ENCODE measurements around the gene DDR2. TPM values are rescaled to one million over a fixed set of nuclear protein-coding genes. Genes with fewer than 3 reads are reported as not detected.
A peak's percentile ranks its signal among the peaks of the same experiment; 100 is the strongest.
"Not testable (repeated sequence)": the region's sequence is repeated elsewhere in the genome, so short reads cannot be mapped to it uniquely, and the experiment has no call there.

The DDR2 gene
- total RNA-seq, 4 donors from 2014 or later = 15.1 to 36.9 (median 20.0) TPM

DNA sequence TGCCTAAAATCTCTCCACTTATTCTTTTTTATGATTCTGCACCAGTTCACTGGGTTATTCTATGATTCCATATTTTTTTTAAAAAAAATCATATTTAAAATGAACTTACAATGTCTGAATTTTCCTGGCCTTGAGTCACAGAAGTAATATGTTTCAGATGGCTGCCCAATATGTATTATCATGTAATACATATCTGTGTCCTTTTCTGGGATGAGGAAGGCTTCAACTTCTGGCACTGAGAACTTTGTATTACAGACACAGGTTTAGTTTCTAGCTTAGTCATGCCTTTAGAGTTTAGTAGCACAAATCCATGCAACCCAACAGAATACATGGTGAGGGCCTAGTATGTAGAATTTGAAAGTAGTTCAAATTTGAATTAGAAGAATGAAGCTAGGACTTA, 150.4 kb downstream of the DDR2 start:
- TF ChIP-seq POLR2A (IDR thresholded peaks at IDR 0.05) = no peak
- TF ChIP-seq, protein P1, sequence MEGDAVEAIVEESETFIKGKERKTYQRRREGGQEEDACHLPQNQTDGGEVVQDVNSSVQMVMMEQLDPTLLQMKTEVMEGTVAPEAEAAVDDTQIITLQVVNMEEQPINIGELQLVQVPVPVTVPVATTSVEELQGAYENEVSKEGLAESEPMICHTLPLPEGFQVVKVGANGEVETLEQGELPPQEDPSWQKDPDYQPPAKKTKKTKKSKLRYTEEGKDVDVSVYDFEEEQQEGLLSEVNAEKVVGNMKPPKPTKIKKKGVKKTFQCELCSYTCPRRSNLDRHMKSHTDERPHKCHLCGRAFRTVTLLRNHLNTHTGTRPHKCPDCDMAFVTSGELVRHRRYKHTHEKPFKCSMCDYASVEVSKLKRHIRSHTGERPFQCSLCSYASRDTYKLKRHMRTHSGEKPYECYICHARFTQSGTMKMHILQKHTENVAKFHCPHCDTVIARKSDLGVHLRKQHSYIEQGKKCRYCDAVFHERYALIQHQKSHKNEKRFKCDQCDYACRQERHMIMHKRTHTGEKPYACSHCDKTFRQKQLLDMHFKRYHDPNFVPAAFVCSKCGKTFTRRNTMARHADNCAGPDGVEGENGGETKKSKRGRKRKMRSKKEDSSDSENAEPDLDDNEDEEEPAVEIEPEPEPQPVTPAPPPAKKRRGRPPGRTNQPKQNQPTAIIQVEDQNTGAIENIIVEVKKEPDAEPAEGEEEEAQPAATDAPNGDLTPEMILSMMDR (IDR thresholded peaks at IDR 0.05) = no peak
- intact Hi-C loops (cut with DNase I; ENCODE audit: low total_unique reads) = no loop called here
- DNase-seq (ENCODE audit: low spot score in 2 of 2) = no peak
- no peak overlapping the region for H3K4me3 ChIP-seq (ENCODE audit: low read depth, poor library complexity, severe bottlenecking)

DNA sequence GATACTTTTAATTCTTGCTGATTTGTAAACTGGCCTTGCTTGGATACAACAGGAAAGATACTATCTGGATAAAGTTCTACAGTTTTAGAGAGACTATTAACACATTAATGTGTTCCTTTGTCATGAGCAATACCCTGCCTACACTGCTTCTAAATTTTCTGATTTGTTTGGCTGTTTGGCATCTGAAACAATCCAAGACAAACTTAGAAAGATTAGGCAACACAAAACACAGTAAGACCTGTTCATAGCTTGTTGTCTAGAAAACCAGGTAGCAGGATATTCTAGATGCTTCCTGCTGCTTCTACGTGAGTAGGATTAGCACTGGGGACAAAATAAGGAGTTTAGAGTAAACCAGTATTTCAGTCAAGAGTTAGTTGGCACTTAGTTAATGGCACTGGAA, 152.7 kb downstream of the DDR2 start:
- WGBS, 2 donors = 73 to 93% methylated on average over 1 of the region's 1 CpG
- DNase-seq (ENCODE audit: low spot score in 2 of 2); H3K4me3 ChIP-seq (ENCODE audit: low read depth, poor library complexity, severe bottlenecking); intact Hi-C loops (cut with DNase I; ENCODE audit: low total_unique reads): not testable (repeated sequence)

- intact Hi-C loops (cut with DNase I; ENCODE audit: low total_unique reads); H3K4me3 ChIP-seq (ENCODE audit: low read depth, poor library complexity, severe bottlenecking); DNase-seq (ENCODE audit: low spot score in 2 of 2): not testable (repeated sequence)
- 94 to 100% methylated on average over 1 of the region's 1 CpG for WGBS, 2 donors
Measured at GRCh38 chr1:162788783-162789182, 156.5 kb downstream of the DDR2 start.

DNA sequence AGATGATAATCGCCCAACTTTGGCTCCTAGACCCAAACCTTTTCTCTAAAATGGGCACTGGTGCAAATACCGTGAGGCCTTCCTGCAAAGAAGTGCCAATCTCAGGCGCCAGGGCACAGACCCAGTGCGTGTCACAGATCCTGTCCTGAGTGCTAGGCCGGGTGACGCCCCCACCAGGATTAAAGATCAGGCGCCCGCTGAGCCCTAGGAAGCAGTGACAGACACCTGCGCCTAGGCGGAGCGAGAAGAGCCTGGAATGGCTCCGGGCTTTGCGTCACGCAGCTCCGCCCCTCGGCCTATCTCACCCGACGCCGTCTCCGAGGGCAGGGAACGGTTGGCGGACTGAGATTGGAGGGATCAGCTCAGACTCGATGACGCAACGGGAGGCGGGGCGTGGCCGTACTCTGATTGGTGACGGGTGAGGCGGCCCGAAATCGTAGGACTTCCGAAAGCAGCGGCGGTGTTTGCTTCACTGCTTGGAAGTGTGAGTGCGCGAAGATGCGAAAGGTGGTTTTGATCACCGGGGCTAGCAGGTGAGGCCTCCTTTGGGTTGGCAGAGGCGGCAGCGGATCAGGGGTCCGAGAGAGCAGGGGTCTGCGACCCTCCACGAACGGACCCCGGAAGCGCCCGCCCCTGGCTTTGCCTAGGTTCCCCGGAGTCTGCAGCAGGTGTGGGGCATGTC, 158.2 kb downstream of the DDR2 start, which contains the start of gene HSD17B7:
Gene HSD17B7 (plus strand): TSS at position 400 of the 682 bp plus-strand sequence. CDS start 99 bp downstream, at position 499.
- 2 to 5% methylated on average over 8 to 20 of the region's 49 CpGs for WGBS, 2 donors
- intact Hi-C loops (cut with DNase I; ENCODE audit: low total_unique reads) = not testable (repeated sequence)
- H3K4me3 ChIP-seq (ENCODE audit: low read depth, poor library complexity, severe bottlenecking) = peak within 1 kb of the TSS; percentile 28
- peak; percentile 76 to 94 for DNase-seq (ENCODE audit: low spot score in 2 of 2)

DNA sequence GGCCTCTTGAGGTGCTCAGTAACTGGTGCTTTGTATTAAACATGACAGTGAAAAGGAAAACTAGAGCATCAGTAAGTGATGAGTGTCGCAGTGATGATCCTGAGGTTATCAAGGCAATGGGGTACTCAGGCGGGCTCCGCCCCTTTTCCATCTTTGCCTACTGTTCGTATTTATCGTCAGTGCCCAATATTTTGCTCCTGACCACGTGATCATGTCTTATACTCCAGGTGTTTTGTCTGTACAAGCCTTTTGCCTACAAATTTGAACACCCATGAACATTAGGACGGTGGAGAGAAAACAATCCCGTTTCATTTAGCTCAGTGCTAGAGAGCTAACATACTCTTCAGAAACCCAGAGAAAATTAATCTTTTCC, 158.7 kb downstream of the DDR2 start:
- 0 to 1% methylated on average over 6 to 8 of the region's 8 CpGs for WGBS, 2 donors
- peak overlapping the region; percentile 28 for H3K4me3 ChIP-seq (ENCODE audit: low read depth, poor library complexity, severe bottlenecking)
- DNase-seq (ENCODE audit: low spot score in 2 of 2) = peak in 1 of 2 donors; percentile 25
- intact Hi-C loops (cut with DNase I; ENCODE audit: low total_unique reads) = not testable (repeated sequence)

DNA sequence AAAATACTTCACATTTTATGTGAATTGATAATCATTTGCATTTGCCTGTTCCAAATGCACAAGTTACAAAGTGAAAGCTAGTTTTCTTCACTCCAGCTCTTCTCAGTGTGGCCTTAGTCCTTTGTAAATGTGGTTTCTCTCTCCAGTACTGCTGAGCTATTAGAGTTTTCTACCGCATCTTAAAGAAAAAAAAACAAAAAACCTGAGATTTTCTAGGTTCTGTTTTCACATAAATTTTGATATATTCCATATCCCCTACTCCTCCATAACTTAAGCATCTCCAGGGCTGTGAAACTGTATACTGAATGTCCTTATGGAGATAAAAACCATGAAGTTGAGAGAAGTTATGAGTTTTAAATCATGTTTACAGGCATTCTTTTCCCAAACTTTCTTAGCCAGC, 162.0 kb downstream of the DDR2 start:
- 85% methylated on average over 1 of the region's 1 CpG for WGBS, 2 donors
- H3K4me3 ChIP-seq (ENCODE audit: low read depth, poor library complexity, severe bottlenecking); intact Hi-C loops (cut with DNase I; ENCODE audit: low total_unique reads); DNase-seq (ENCODE audit: low spot score in 2 of 2): not testable (repeated sequence)

- intact Hi-C loops (cut with DNase I; ENCODE audit: low total_unique reads); H3K4me3 ChIP-seq (ENCODE audit: low read depth, poor library complexity, severe bottlenecking); DNase-seq (ENCODE audit: low spot score in 2 of 2): not testable (repeated sequence)
- WGBS, 2 donors = 61 to 63% methylated on average over 4 of the region's 4 CpGs
Measured at GRCh38 chr1:162796617-162797279, 164.5 kb downstream of the DDR2 start.

DNA sequence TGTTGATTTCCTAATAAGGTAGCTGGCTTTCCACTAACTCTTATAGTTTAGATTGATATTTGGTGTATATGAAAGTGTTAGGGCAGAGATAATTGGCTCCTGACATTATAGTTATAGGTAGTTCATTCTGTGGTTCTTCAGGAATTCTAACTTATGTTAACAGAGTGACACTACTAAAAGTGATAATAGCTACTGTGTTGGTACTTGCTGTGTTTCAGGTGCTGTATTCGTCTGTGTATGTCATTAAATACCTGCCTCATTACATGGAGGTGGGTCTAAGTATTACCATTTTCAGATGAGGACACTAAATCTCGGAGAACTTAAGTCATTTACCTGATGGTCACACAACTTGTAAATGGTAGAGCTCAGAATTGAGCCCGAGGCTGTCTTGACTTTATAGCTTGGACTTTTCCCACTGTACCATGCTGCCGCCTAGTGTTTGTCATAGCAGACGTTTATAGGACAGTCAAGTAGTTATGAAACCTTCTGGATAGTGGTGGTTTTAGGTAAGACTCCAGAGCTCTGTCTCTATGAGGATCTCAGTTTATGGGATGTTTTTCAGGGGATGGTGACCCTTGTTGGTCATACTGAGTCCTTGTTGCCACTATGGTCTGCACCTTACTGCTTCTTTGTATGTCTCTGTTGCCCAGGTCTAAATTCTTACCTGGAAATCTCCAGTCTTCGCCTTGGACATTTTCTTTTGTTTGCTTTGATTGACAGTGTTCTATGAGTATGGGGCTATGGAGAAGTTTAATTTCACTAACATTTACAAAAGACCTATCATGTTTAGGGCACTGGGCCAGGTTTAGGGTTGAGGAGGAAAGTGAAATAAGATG, 167.9 kb downstream of the DDR2 start:
- H3K4me3 ChIP-seq (ENCODE audit: low read depth, poor library complexity, severe bottlenecking); intact Hi-C loops (cut with DNase I; ENCODE audit: low total_unique reads): not testable (repeated sequence)
- 46 to 50% methylated on average over 6 of the region's 6 CpGs for WGBS, 2 donors
- TF ChIP-seq, protein P1 (IDR thresholded peaks at IDR 0.05) = peak in 1 of 3 donors; percentile 22
- DNase-seq (ENCODE audit: low spot score in 2 of 2) = peak in 1 of 2 donors; percentile 66

- DNase-seq (ENCODE audit: low spot score in 2 of 2); intact Hi-C loops (cut with DNase I; ENCODE audit: low total_unique reads); H3K4me3 ChIP-seq (ENCODE audit: low read depth, poor library complexity, severe bottlenecking): not testable (repeated sequence)
- WGBS, 2 donors = 93 to 100% methylated on average over 1 to 2 of the region's 2 CpGs
Measured at GRCh38 chr1:162807503-162807902, 175.2 kb downstream of the DDR2 start.

DNA sequence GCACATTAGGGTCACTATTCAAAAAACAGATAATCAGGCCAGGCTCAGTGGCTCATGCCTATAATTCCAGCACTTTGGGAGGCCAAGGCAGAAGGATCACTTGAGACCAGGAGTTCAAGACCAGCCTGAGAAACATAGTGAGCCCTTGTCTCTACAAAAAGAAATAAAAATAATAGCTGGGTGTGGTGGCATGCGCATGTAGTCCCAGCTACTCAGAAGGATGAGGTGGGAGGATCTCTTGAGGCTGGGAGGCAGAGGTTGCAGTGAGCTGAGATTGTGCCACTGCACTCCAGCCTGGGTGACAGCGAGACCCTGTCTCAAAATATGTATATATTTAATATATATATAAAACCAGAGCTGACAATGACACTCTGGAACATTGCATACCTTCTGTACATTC, 180.1 kb downstream of the DDR2 start:
- H3K4me3 ChIP-seq (ENCODE audit: low read depth, poor library complexity, severe bottlenecking); intact Hi-C loops (cut with DNase I; ENCODE audit: low total_unique reads); DNase-seq (ENCODE audit: low spot score in 2 of 2): not testable (repeated sequence)
- WGBS, 2 donors = 94 to 100% methylated on average over 2 of the region's 2 CpGs

GRCh38 chr1:162818136-162818535, 185.9 kb downstream of the DDR2 start:
- DNase-seq (ENCODE audit: low spot score in 2 of 2); intact Hi-C loops (cut with DNase I; ENCODE audit: low total_unique reads); H3K4me3 ChIP-seq (ENCODE audit: low read depth, poor library complexity, severe bottlenecking): not testable (repeated sequence)
- 81 to 91% methylated on average over 2 of the region's 2 CpGs for WGBS, 2 donors

DNA sequence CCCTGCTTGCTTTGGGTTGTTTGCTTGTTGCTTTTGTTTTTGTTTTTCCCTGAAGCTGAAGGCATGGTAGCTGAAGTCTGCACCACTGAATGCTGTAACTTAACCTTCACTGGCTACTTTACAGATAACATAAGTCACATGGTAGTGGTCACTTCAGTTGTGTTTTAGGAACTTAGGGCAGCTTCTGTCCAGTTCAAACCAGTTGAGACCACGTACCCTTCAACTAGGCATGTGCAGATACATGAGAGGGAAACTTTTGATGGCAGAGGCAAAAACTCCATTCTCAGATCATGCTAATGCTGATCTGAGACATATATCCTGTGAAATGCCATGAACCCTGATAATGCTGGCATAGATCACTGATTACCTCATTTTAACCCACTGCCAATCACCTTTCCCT, 186.4 kb downstream of the DDR2 start:
- DNase-seq (ENCODE audit: low spot score in 2 of 2); H3K4me3 ChIP-seq (ENCODE audit: low read depth, poor library complexity, severe bottlenecking); intact Hi-C loops (cut with DNase I; ENCODE audit: low total_unique reads): not testable (repeated sequence)
- 83 to 100% methylated on average over 1 of the region's 1 CpG for WGBS, 2 donors

Data from lower leg skin (tissue), 4 donors.